HG03378 (cell line): Measurements from ENCODE around the gene HSFX3.
"Not testable (repeated sequence)": the region's sequence is repeated elsewhere in the genome, so short reads cannot be mapped to it uniquely, and the experiment has no call there.

Source experiments
- ATAC-seq: cut with Tn5 transposase; IDR thresholded peaks from one replicate; pipeline ENCODE4 v1.9.1; 2021; ENCODE audit warnings: mild to moderate bottlenecking, moderate library complexity; ENCODE audit not compliant: unreplicated experiment

The HSFX3 gene

DNA sequence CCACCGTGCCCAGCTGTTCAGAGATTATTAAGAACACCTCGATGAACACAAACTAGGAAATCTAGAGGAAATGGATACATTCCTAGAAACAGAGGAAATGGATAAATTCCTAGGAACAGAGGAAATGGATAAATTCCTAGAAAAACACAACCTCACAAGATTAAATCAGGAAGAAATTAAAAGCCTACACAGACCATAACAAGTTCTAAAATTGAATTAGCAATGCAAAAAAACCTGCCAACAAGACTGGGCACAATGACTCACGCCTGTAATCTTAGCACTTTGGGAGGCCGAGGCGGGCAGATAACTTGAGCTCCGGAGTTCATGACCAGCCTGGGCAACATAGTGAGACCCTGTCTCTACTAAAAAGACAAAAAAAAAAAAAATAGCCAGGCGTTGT is 31.5 kb downstream of the HSFX3 start:
- no peak for ATAC-seq

DNA sequence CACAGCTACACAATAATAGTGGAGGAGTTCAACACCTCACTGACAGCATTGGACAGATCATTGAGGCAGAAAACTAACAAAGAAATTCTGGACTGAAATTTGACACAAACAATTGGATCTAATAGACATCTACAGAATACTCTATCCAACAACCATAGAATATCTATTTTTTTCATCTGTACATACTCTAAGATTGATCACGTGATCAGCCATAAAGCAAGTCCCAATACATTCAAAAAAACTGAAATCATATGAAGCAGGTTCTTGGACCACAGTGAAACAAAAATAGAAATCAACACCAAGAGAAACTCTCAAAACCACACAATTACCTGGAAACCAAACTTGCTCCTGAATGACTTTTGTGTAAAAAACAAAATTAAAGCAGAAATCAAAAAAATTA is 32.4 kb downstream of the HSFX3 start:
- ATAC-seq: no peak

DNA sequence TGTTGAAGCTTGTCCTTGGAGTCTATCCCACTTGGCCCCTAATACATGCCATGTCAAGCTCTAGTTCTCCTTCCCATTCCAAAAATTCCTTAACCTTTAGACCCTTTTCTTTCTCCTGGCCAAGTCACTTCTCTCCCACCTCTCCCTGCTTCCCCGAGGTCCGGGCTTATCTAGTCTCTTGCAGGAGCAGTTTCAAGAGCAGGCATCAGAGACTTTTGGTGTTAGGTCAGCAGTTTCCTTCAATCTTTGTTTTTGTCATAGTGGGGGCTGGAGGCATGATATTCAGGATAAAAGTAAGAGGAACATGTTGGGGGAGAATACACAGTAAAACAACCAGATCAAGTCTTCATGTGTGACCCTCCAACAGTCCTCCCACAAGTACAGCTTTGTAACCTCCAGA is 33.1 kb downstream of the HSFX3 start:
- ATAC-seq: no peak

DNA sequence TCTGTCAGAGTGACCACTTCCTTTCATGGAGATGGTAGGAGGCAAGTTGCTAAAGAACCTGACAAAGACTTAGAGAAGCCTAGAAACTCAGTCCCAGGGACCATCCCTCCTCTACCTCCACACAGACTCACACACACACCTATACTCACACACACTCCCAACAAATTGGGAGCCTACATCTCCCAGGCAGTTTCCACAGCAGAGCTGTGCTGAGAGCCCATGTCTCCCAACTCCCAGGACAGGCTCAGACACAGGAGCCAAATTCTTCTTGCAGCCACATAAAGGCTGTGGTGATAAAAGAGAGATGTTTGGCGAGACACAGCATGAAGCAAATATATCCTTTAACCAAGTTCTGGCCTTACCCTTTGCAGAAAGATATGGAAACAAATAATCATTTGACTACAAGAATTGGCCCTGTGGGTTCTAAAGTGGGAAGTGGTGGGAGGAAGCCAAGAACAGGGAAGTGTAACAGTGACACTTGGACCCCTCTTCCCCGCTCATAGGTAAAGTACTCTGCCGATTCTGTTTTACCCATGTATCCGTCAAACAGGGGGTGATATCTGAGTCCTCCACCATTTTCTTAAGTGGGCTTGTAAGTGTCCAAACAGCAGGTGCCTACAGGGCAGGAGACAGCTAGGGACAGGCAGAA is 33.6 kb downstream of the HSFX3 start:
- ATAC-seq: no peak

DNA sequence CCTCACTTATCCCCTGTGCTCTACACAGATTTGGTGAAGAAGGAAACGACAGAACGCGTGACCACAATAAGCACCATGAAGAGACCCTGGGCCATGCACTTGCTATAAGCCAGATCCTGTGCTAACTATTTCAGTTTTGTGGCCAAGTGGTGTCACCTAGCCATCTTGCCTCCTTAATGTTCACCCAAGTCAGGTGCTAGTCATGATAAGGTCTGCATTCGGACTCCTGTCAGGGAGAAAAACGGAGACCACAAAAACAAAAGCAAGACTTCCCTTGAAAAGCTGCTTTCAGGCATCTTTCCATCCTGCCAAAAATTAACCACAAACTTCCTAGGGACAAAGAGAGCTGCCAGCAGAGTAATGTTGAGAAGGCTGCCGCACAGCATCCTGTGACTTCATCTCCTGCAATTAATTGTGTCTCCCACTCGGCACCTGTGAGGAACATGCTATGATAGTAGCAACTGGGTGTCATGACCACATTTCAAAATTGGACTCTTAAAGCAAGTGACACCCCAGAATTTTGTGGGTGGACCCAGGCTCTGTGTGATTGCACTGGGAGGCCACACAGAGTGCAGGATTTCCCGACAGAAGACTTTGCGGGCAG is 35.8 kb downstream of the HSFX3 start:
- no peak for ATAC-seq

DNA sequence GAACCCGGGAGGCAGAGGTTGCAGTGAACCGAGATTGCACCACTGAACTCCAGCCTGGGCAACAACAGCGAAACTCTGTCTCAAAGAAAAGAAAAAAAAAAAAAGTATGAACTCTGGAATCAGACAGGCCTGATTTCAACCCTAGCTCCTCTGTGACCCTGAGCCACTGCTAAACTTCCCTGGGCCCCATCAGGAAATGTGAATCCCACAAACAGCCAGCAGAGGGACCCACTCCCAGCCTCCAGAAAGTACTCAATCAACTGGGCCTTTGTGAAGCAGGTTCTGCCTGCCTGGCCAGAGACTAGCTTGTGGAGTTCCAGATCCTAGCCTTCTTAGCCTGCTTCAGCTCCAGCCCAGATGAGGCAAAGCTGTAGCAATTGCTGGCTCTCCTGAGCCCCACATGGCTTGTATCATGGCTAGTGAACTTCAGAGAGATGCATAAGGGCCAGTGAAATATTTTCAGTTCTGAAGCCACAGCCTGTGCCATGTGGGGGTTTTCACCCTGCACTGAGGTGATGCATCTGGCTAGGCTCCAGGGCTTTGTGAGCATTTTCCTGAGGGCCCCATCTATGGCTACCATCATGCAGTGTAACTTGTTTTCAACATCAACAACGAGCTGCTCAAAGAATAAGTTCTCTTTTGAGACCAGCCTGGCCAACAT is 37.4 kb downstream of the HSFX3 start:
- peak; percentile 91 for ATAC-seq

DNA sequence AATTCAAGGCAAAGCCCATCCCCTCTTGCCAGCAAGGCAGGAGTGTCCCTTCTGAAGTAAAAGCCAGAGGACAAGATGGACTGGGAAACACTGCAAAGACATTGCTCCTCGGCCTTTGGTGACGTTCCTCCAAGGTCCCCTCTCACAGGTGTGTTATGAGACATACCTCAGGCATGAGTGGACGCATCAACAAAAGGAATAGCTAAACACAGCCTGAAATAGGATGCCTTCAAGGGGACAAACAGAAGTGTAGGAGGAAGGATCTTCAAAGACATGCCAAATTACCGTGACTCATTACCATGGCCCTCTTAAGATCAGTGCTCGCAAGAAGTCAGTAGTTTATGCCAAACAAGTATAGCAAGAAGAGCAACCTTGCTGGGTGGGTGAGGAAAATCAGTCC is 38.6 kb downstream of the HSFX3 start:
- no peak for ATAC-seq

DNA sequence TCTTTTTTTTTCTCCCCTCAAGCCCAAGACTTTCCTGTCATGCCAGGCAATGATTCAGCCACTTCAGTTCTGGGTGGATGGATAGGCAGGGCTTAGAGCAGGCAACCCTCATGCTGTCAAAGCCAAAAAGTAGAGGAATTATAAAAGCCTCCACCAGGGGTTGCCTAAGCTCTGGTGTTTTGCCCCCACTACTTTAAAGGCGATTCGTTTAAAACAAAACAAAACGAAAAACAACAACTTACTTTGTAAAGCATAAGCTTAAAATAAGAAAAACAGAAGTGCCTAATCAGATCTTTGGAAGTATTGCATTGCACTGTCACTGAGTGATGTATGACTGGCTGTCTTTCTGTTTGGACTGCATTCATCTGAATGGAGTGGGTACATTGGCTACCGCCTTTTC is 39.3 kb downstream of the HSFX3 start:
- no peak for ATAC-seq

DNA sequence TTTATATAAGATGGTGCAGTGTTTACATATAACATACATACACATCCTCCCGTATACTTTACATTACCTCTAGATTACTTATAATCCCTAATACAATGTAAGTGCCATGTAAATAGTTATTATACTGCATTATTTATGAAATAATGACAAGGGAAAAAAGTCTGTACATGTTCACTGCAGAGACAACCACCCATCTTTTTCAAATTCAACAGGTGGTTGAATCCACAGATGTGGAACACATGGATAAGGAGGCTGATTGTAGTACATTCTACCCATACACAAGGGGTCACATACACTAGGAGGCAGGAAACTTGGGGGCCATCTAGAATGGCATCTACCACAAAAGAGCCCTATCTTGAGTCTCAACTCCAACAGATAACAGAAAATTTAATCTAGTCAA is 41.3 kb downstream of the HSFX3 start:
- ATAC-seq: no peak

DNA sequence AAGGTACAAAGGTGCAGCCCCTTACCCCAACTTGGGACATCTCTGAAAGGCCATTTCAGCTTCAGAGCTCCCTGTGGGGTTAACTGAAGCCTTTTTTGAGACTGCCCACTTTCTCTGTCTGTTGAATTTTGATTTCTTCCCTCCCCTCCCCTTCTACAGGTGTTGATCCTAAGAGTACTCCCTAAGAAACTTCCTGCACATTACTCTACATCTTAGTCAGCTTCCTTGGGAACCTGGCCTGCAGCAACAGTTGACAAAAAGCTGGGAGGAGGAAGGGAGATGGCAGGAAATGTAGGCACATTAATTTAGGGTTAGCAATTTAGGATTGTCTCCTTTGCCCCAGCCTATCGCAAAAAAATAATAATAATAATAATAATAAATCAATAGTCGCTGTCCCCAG is 43.4 kb downstream of the HSFX3 start:
- ATAC-seq: no peak

DNA sequence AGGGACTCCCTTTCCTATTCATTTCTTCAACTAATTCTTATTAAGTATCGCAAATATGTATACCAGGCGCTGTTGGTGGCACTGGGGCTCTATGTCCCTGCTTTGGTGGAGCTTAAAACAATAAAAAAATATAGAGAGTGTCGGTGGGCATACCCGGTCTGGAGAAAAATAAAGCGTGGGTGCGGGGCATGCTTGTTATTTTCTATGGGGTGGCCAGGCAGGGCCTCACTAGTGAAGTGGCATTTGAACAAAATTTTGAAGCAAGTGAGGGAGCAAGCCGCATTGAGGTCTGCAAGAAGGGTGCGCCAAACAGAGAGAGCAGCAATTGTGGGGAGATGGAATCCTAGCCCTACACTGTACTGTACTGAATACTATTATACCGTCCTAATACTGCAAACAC is 44.1 kb downstream of the HSFX3 start:
- no peak for ATAC-seq

DNA sequence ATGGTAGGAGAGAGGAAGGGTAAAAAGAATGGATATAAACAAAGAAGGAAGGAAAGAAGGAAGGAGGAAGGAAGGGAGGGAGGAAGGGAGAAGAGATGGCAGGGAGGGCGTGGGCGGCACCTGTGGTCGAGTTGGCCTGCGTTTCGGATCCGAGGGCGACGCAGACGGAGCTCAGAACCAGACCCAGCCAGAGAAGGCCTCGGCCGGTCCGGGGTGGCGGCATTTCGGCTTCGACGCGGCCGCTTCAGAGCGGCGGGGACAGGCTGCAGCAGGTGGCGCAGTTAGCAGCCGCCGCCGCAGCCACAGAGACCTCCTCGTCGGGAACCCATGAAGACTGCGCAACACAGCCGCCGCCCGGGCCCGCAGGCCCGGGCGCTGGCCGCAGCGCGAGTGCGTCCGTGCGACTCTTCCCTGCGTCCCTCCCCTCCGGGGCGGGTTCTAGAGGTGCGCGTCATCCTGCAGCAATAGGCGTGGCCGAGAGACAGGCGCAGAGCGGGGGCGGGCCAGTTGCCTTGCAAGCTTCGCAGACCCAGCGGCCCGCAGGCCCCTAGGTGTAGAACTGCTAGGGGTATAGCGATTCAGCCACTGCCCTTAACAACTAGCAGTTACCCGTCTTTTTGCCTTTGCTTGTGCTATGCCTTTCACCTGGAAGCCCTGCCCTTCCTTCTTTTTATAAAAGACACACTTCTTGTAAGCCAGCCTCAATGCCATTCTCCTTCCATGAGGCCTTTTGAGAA is 44.6 kb downstream of the HSFX3 start, which contains the start of gene IDS:
Gene IDS, minus strand, starts transcription at position 392 of the 737 bp plus-strand sequence. Its CDS starts 169 bp downstream, at position 223.
- peak; percentile 58 for ATAC-seq

DNA sequence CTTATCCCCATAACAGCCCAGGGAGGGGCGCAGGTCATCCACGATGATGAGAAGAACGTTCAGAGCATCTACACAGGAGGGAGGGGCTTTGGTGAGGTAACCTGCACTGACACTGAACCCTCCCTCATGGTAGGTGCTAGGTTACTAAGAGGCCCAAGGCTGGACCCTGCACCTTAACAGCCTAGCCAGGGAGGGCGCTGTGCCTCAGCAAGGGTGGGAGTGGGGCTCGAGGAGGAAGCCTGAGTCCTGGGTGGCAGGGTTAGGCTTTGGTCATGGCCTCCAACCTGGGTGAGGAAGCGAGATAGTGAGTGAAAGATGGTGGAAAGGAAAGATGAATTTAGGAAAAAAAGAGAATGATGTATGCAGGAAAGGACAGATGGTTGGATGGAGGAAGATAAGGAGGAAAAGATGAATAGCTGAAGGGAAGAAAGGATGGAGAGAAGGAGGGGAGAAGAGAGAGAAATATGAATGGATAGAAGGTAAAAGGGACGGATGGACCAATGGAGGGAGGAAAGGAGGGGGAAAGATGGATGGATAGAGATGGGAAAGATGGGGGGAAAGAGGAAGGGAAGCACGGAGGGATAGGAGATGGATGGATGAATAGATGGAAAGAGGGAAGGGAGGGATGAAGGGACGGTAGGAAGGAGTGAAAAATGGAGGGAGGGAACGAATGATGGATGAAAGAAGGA is 45.4 kb downstream of the HSFX3 start:
- peak; percentile 43 for ATAC-seq

DNA sequence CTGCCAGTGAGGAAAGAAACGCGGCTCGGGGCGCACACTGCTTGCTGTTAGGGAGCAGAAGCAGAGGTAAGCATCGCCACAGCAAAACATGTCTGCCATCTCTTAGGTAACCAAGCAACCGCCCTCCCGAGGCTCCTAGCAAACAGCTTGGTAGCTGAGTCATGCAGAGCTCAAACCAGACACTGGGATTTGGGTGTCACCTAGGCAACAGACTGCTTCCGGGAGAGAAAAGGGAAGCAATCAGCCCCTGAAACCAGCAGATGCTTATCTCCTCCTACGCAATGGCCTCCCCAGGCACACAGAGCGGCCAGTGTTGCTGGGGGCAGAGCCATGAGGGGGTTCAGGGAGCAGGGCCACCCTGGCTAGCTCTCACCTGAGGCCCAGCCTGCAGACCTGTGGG is 46.3 kb downstream of the HSFX3 start:
- ATAC-seq: peak; percentile 85

DNA sequence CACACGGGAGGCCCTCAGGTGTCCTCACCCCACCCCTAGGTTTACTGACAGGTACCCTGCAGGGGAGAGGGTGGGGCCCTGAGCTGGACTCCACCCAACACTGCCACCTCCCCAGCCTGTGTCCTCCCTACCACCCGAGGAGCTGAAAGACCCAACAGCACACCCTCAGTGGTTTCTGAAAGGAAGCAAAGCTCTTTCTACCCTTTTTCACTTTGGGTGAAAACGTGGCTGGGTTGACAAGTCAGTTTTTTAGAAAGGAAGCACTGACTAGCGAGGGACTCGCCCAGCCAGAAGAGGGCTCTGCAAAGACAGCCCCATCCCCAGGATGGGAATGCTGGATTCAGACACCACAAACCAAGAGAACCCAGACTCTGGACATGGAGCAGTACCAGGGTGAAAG is 46.8 kb downstream of the HSFX3 start:
- ATAC-seq: not testable (repeated sequence)

DNA sequence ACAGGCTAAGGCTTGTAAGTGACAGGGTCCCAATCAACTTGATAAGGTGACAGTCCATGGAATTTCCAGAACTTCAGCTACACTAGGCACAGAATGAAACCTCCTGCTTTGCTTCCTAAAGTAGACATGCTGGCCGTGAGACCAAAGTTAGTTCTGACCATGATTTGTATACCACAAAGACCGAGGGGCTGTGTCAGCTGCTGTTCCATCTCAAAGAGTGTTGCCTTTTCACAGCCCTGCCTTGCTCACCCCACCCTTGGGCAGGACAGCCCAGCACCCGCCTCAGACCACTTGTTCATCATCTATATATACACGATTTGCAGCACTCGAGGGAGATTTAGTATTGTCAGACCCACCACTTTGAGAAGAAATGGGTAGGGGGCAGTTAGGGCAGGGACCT is 50.0 kb downstream of the HSFX3 start:
- no peak for ATAC-seq

DNA sequence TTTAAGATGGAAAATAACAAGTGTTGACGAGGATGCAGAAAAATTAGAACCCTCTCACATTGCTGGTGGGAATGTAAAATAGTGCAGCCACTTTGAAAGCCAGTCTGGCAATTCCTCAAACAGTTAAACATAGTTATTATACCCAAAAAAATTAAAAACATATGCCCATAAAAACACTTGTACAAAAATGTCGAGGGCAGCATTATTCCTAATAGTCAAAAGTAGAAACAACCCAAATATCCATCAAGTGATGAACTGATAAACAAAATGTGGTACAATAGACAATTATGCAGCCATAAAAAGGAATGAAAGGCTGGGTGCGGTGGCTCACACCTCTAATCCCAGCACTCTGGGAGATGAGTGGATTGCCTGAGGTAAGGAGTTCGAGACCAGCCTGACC is 51.0 kb downstream of the HSFX3 start:
- no peak for ATAC-seq
